NCI-H82 treated with DMSO at 0.1 percent for 48 hours (cell line): Measurements from ENCODE around the gene CBARP.

Source experiments
- DNase-seq: peaks from one replicate; lab custom pipeline; 2025; ENCODE audit not compliant: unreplicated experiment; lab: John Stamatoyannopoulos, UW

The CBARP gene

DNA sequence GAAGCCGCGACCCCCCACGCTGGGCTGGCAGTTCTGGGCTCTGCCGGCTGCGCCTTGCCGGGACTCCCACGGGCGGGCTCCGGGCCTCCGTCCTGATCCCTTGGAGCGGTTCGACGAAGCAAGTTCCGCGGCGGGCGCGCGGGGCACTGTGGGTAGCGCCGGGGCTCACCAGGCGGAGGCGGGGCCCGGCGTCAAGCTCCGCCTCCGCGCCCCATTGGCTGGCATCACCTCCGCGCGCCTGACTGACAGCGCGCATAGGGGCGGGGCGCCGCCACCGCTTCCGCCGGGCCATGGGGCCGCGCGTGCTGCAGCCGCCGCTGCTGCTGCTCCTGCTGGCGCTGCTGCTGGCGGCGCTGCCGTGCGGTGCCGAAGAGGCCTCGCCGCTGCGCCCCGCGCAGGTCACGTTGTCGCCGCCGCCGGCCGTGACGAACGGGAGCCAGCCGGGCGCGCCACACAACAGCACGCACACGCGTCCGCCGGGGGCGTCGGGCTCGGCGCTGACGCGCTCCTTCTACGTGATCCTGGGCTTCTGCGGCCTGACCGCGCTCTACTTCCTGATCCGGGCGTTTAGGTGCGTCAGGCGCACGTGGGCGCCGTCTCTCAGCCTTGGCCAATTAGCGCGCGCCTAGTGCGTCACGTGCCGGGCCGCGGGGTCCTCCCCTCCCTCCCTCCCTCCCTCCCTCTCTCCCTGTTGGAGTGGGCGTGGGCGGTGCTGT is 37.6 kb upstream of the CBARP start, which contains the start of gene FAM174C:
Gene FAM174C (plus strand): TSS at position 271 of the 716 bp plus-strand sequence. CDS start 20 bp downstream, at position 291.
- peak; percentile 57 for DNase-seq

DNA sequence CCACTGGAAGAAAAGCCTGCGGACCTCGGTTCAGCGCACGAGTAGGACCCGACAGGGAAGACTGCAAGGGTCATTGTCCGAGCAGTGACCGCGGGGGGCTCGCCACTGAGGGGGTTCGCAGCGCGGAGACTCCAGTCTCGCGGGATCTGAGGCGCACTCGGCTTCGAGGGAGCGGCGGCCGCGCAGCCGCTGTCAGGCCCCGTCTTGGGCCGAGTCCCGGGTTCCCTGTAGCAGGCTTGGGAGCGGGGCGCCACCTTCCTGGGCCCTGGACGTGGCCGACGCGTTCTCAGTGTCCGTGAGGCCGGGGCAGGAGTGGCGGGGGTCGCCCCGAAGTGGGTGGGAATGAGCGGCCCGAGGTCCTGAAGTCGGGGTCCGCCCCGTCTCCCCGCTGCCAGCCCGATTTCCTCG is 37.1 kb upstream of the CBARP start:
- DNase-seq: no peak

DNA sequence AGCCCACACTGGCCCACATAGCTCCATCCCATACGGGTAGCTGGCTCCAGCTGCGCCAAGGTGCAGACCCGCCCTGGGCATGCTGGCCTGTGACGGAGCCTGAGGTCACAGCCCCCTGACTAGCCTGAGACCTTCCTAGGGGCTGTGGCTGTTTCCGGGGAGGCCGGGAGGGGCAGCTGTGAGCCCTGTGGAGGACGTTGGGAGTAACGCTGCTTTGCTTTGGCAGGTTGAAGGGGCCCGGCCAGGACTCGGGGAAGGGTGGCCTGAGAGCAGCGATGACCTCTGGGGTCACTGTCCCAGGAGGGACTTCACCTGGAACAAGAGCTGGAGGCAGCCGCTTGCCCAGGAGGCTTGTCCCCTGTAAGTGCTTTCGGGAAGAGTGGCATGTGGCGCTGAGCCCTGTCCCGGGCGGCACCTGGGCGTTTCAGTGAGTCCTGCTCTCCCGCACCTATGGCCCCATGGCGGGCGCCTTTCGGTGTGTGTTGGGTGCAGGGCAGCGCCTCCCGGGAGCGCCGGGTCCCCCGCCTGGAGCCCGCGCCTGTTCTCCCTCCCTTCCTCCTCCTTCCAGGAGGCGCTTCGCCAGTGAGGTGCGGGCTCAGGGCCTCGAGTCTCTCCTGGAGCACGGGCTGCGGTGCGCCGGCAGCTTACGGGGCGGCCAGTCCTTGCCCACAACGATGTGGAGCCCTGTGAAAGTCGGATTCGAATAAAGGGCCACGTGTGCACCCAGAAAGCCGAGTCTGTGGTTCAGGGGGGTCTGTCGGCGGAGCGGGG is 36.5 kb upstream of the CBARP start:
- DNase-seq: no peak

DNA sequence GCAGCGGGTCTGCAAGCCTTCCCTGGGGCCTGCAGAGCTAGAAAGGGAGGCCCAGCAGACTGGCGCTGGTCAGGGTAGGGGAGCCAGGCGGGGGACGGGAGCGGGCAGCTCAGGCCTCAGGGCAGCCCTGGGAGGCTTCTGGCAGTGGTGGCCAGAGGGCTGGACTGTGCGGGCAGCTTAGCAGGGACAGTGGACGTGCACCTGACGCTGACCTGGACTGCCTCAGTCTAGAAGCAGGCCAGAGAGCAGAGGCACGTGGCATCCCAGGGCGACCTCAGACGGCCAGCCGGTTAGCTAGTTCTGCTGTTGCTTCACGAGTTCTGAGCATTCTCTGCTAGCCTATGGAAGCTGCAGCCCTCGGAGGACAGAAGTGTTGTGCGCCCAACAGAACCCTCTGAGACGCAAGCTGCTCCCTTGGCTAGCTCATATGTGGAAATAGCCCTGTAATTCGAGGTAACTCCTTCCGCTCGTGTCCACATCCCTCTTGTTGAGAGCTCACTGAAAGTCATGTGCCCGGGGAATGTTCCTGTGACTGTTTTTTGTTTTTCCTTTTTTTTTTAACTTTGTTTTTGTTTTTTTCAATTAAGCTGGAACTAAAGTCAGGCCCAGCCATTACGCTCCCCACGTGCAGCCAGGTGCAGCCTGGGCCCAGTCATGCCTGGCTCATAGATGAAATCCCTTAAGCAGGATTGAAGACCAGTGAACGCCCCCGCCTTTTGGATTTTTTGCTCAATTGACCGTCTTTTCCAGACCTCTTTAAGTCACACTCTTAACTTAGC is 35.6 kb upstream of the CBARP start:
- DNase-seq: no peak

DNA sequence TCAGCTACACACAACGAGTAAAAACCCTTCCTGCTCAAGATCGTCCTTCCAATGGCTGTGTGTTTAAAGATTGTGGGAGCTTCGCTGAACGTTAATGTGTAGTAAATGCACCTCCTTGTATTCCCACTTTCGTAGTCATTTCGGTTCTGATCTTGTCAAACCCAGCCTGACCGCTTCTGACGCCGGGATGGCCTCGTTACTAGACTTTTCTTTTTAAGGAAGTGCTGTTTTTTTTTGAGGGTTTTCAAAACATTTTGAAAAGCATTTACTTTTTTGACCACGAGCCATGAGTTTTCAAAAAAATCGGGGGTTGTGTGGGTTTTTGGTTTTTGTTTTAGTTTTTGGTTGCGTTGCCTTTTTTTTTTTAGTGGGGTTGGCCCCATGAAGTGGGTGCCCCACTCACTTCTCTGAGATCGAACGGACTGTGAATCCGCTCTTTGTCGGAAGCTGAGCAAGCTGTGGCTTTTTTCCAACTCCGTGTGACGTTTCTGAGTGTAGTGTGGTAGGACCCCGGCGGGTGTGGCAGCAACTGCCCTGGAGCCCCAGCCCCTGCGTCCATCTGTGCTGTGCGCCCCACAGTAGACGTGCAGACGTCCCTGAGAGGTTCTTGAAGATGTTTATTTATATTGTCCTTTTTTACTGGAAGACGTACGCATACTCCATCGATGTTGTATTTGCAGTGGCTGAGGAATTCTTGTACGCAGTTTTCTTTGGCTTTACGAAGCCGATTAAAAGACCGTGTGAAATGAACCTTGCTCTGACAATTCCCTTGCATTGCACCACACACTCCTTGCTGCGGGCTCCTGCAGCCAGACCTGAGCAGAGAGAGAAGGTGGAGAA is 34.8 kb upstream of the CBARP start:
- no peak for DNase-seq

DNA sequence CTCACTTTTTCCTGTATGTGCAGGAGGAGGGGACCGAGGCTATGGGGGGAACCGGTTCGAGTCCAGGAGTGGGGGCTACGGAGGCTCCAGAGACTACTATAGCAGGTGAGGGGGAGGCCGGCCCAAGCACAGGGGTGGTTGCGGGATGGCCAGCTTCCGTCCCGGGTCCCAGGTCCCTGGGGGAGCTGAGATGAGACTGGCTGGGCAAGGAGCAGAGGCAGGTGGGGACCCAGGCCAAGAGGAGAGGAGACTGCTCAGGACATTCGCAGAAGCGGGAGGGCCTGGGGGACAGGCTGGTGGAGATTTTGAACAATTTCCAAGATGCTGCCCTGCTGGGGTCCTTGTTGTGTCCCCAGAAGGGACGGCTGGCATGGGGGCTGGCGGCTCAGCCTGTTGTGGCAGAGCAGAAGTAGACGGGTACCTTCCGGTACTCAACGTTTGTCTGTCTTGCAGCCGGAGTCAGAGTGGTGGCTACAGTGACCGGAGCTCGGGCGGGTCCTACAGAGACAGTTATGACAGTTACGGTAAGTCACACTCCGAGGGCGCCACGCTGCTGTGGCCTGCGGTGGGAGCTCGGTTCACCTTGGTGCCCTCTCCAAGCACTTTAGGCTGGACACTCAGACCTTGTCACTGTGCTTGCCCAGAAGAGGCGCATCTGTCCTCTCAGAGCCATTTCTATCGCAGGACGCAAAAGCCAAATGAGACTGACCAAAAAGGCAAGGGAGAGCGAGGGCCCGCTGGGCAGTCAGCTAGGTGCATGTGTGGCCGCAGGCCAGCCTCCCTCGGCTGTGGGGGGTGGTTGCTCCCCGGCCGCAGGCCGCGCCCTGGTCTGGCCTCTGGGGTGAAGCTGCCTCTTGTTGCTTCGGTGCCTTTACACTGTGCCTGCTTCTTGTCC is 34.0 kb upstream of the CBARP start:
- no peak for DNase-seq

DNA sequence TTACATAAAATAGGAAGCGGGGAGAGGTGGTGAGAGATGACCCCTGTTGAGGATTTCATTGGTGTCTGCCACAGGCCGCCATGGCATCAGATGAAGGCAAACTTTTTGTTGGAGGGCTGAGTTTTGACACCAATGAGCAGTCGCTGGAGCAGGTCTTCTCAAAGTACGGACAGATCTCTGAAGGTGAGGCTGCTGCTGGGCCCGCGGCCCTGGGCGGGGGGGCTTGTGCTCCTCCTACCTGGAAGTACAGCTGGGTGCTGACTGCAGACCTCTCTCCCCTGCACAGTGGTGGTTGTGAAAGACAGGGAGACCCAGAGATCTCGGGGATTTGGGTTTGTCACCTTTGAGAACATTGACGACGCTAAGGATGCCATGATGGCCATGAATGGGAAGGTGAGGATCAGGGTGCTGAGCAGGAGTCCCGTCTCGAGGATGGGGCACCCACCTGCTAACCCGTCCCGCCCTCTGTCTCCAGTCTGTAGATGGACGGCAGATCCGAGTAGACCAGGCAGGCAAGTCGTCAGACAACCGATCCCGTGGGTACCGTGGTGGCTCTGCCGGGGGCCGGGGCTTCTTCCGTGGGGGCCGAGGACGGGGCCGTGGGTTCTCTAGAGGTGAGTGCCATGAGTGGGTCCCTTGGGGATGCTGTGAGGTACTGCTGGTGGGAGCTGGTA is 33.2 kb upstream of the CBARP start:
- no peak for DNase-seq

DNA sequence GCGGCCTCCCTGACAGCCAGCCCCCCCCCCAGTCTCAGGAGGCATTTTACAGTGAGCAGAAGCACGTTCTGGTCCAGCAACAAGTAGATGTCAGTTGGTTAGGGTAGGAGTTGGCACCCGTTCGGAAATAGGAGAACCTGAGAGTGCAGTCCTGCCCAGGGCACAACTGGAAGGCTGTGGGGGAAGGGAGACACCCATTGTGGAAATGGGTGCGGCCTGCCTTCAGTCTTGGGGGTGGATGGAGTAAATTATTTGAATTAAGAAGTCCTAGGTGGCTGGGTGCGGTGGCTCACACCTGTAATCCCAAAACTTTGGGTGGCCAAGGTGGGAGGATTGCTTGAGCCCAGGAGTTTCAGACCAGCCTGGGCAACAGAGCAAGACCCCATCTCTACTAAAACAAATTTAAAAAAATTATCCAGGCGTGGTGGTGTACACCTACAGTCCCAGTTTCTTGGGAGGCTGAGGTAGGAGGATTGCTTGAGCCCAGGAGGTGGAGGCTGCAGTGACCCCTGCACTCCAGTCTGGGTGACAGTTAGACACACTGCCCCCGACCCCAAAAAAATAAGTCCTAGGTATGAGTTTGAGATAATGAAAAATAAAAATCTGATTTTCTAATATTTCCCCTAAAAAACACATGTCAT is 32.5 kb upstream of the CBARP start:
- DNase-seq: no peak

DNA sequence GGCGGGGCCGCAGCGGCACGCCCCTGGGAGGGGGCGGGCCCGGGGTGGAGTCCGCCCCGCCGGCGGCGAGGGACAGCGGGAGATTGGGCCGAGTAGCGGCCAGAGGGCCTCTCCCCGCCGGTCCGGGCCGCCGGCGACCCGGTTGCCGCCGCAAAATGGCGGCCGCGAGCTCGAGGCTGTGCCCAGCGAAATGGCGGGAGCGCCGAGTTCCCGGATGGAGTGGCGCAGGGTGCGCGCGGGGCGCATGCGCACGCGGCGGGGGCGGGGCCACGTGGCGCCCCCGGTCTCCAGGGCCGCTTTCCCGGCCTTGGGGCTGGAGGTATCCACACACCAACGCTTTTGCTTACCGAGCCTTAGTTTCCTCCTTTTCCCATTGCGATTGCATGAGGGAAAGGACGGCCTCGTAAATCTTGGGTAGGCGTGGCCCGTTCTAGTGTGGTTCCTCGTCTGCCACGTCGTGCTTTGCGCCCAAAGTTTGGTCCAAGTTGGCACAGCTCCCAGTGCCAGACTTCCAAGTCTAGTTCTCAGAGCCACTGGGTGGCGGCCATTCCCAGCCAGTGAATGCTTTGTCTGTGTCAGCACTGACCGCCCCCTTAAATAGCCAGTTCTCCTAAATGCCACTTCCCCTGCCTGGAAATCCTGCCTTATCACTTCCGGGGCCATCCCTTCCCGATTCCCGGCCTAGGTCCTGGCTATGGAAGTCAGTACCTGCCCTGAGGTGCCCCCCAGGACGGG is 31.8 kb upstream of the CBARP start:
- peak; percentile 31 for DNase-seq

DNA sequence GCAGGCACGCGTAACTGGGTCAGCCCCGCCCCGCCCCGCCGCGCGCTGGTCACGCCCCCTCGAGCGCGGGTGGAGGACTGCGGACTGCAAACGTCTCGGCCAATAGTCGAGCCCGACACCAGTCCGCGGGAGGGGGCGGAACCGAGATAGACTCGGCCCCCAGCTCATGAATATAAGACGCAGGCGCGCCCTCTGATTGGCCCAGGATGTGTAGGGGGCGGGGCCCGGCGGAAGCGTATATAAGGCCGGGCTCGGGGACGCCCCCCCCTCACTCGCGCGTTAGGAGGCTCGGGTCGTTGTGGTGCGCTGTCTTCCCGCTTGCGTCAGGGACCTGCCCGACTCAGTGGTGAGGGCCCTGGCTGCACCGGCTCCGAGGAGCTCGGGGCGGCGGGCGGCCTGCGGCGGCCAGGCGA is 31.3 kb upstream of the CBARP start, which contains the start of gene CIRBP:
Gene CIRBP (plus strand): TSS at position 268 of the 413 bp plus-strand sequence. CDS start 1,602 bp downstream, outside the sequence.
- DNase-seq: peak; percentile 87

DNA sequence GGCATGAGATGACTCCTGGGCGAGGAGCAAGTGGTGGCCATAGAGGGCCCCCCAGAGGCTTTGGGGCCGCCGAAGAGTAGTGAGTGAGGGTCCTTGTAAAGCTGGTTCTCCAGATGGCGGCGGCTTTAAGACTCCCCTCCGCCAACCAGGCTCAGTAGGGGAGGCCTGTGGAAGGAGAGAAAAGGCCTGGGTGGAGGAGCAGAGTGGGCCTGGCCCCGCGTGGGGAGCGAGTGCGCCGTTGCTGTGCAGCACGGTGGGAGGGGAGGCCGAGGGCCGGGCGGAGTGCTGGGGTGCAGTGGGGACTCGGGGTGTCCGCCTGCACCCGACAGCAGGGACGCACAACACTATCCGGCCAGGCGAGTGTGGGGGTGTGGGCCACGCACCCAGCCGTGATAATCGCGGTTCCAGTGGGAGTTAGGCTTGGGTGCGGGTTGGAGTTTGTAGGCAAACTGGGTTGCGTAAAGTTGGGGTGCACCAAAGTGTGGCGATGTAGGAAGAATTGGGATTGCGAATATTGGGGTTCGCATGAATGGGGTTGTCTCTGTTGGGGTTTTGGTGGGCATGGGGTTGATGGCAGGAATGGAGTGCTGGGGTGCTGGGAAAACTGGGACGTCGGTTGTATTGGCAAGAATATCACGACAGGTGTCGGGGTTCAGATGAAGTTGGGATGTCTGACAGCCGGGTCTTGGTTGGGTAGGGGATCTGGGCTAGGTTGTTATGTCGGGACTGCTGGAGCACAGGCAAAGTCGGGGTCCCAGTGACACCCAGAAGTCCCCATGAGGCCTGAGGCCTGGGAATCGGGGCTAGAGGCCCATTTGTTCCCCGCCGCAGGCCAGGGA is 30.6 kb upstream of the CBARP start:
- DNase-seq: no peak

DNA sequence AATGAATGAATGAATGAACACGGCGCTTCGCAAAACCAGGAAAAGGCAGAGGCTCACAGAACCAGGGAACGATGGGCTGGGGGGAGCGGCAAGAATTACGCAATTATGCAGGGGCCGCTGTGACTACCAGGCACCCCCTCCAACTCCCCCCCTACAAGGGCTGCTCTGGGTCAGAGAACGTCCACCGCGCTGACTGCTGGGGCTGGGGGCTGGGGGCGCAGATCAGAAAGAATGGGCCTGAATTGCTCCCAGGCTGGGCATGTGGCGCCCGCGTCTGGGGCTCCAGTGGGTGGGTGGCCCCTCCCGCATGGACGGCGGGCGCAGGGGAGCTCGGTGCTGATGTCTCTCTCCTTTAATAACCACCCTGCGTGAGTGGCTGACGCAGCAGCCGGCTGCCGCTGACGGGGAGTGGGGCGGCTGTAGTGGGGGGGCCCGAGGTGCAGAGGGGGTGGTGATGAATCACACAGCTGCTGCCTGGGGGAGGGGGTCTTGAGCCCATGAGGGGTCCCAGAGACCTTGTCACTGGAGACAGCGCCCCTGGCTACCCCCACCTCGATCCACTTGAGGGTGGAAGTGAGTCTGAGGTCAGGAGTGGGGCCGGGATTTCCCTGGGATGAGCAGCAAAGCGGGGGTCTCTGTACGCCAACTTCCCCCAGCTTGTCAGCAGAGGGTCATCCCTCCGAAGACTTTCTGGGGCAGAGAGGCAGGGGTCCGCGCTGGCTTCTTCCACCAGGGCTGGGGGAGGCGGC is 29.8 kb upstream of the CBARP start:
- DNase-seq: no peak

DNA sequence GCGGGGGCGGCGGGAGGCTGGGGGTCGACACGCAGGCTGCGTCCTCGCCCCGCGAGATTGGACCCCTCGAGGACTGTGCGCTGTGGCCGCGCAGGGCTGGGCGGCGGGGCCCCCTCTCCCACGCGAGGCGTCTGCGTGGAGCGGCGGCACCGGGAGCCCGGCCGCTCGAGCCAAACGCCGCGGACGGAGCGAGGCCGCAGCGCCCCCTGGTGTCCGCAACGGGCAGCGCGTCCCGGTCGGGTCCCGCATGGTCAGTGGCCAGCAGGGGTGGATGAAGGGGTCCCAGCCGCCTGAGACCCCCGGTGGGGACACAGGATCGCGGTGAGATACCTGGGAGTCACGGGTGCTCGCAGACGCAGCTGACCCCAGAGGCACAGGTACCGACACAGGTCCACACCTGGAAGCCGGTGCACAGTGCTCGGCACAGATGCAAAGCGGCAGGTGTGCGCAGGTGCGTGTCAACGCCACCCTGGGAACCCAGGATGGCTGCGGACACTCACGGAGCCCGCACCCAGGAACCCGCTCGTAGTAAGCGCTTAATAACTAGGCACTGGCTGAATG is 29.2 kb upstream of the CBARP start:
- no peak for DNase-seq

DNA sequence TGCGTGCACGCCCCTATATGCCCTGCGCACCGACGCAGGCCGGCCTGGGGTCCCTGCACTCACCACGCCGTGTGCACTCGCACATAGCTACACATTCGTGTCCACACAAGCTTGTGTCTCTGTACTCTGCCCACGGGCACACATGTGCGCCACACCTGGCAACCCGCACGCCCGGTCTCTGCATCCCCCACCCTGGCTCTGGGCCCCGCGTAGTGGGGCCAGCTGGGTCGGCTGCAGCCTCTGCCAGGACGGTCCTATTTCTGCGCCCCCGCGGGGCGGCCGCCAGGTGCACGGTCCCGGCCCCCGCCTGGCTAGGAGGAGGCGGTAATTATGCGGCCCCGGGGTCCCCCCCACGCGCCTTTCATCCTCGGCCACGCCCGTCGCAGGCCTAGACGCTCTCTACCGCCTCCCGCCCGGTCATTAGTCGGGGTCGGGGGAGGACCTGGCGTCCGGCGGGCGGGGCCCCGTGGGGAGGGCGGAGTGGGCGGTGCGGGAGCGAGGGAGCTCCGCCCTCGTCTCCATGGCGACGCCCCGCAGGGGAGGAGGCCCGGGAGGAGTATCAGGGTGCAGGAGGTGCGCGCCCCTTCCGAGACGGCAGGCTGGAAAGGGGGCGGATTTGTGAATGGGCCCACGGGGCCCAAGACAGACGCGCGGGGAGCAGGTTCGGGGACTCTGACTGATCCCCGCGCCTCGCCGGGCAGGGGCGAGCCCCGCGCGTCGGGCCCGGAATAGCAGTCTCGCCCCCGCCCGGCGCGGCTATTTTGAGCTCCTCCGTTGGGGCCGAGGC is 28.5 kb upstream of the CBARP start:
- peak; percentile 39 for DNase-seq

DNA sequence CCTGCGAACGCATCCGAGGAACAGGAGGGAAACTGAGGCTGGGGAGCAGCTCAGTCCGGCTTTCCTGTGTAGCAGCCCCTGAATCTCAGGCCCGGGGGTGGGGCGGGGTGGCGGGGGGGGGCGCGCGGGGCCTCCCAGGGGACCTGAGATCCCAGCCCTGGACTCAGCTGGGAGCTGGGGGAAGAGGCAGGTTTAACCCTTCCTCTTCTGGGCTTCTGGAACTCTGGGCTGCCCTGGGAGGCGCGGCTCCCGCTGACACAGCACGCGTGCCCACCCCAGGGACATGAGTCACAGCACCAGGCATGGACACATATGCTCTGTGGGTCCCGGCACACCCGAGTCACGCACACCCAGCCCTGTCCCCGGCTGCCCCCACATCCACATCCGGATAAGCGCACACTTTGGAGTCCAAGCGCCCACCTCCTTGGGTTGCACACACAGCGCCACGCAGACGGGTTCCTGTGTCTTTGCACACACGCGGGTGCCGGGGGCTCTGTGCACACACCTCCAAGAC is 27.9 kb upstream of the CBARP start:
- DNase-seq: no peak
